ENCODE results near the gene COMMD3.

COMMD3 gene

DNA sequence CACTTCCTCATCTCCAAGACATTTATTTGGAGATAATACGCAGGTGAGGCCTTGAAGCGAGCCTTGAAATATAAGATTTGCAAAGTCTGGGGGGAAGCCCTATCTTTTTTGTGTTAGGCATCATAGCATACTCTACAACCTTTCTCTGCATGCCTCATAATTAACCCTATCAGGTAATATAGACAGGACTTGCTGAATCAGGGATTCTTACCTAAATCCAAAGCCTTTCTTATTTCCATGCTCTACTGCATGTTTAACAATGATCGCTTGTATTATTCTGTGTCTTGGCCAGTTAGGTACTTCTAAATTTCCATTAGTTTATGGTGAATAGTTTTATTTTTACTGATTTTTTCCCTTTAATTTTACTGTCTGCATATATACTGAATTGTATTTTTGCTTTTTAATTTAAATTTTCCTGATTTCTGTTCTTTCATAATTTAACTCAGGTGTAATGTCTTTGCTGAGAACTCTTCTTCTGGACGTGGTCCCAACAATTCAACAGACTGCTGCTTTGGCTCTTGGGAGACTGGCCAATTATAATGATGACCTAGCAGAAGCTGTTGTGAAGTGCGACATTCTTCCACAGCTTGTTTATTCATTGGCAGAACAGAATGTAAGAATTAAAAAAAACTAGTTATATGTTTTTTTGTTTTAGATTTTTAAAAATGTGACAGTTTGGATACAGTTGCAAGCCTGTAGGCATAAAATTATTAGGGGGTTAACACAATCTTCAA, 48.4 kb downstream of the COMMD3 start:
- H3K9me3 Mint-ChIP-seq: no peaks in the 10 kb centered on the region
- H3K27ac Mint-ChIP-seq: no peak overlapping the region
- no peaks in the 10 kb centered on the region for H3K36me3 Mint-ChIP-seq (ENCODE audit: low read depth)
- no peak overlapping the region for H3K4me3 Mint-ChIP-seq
- peaks cover 8% of the 10 kb centered on the region for H3K27me3 Mint-ChIP-seq
- peaks cover 50% of the 10 kb centered on the region for H3K4me1 Mint-ChIP-seq (ENCODE audit: low read depth)

DNA sequence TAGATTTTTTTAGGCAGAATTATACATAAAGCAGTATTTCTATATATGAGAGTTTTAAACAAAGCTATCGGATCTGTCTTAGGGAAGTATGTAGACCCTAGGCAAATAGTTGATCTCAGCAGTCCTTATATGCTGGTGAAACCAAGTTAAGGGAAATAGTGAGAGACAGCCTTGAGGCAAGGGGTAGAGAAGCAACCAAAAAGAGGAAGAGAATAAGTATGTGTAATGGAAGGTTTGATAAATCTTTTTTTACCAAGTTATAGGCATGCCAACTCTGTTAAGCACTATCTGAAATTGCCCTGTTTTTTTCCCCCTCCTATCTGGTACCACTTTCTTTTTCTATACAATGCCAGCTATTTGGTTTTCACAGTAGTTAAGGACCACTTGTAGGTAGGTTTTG, 49.0 kb downstream of the COMMD3 start:
- no peaks in the 10 kb centered on the region for H3K36me3 Mint-ChIP-seq (ENCODE audit: low read depth)
- peak overlapping the region; percentile 69 for H3K27ac Mint-ChIP-seq
- H3K27me3 Mint-ChIP-seq: peaks cover 3% of the 10 kb centered on the region
- H3K9me3 Mint-ChIP-seq: no peaks in the 10 kb centered on the region
- no peak overlapping the region for H3K4me3 Mint-ChIP-seq
- H3K4me1 Mint-ChIP-seq (ENCODE audit: low read depth): peaks cover 55% of the 10 kb centered on the region

DNA sequence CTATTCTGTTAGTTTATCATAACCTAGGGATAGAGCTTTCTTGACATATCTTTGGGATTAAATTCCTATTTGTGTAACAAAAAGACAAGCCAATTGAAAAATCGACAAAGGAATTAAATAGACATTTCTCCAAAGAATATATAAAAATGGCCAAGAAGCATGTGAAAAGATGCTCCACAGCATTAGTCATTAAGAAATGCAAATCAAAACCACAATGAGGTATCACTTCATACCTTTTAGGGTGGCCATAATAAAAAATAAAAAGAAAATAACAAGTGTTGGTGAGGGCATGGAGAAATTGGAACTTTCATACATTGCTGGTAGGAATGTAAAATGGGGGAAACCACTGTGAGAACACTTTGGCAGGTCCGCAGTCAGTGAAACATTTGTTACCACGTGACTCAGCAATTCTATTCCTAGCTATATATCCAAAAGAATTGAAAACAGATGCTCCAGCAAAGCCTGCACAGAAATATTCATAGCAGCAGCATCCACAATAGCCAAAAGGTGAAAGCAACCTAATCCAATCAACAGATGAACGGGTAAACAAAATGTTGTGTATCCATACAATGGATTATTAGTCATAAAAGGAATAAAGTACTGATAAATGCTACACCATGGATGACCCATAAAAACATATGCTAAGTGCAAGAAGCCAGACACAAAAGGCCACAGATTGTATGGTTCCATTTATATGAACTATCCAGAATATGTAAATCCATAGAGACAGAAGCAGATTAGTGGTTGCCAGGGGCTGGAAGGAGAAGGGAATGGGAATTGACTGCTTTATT, 49.7 kb downstream of the COMMD3 start:
- H3K27me3 Mint-ChIP-seq: peaks cover 3% of the 10 kb centered on the region
- no peak overlapping the region for H3K4me3 Mint-ChIP-seq
- peaks cover 57% of the 10 kb centered on the region for H3K4me1 Mint-ChIP-seq (ENCODE audit: low read depth)
- H3K36me3 Mint-ChIP-seq (ENCODE audit: low read depth): no peaks in the 10 kb centered on the region
- no peaks in the 10 kb centered on the region for H3K9me3 Mint-ChIP-seq
- peak overlapping the region; percentile 69 for H3K27ac Mint-ChIP-seq

- Mint-ChIP-seq H3K36me3 (ENCODE audit: low read depth) (no peaks in the 10 kb centered on the region), H3K9me3 (no peaks in the 10 kb centered on the region), H3K27me3 (no peaks in the 10 kb centered on the region), H3K4me1 (ENCODE audit: low read depth) (peaks cover 57% of the 10 kb centered on the region), H3K27ac (no peak overlapping the region), H3K4me3 (no peak overlapping the region)
Measured at GRCh38 chr10:22366435-22366703, 50.2 kb downstream of the COMMD3 start.

GRCh38 chr10:22366771-22367170, 50.6 kb downstream of the COMMD3 start:
- Mint-ChIP-seq H3K27ac (peak overlapping the region; percentile 80), H3K36me3 (ENCODE audit: low read depth) (no peaks in the 10 kb centered on the region), H3K4me1 (ENCODE audit: low read depth) (peaks cover 57% of the 10 kb centered on the region), H3K9me3 (no peaks in the 10 kb centered on the region), H3K4me3 (peak overlapping the region; percentile 35), H3K27me3 (no peaks in the 10 kb centered on the region)

- Mint-ChIP-seq H3K4me3 (peak overlapping the region; percentile 26), H3K9me3 (no peaks in the 10 kb centered on the region), H3K27ac (no peak overlapping the region), H3K27me3 (no peaks in the 10 kb centered on the region), H3K36me3 (ENCODE audit: low read depth) (no peaks in the 10 kb centered on the region), H3K4me1 (ENCODE audit: low read depth) (peaks cover 57% of the 10 kb centered on the region)
Measured at GRCh38 chr10:22367471-22367870, 51.3 kb downstream of the COMMD3 start.

DNA sequence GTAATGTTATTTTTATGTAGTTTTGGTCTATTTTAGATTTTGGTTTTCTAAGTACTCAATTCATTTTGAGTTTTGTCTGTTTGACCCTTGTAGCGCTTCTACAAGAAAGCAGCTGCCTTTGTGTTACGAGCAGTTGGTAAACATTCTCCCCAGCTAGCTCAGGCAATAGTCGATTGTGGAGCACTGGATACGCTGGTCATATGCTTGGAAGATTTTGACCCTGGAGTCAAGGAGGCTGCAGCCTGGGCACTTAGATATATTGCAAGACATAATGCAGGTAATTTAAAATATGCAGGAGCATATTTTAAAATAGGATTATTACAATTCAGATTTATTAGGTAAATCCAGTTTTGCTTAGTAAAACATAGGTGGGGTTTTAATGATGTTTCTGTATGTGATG, 52.2 kb downstream of the COMMD3 start:
- Mint-ChIP-seq H3K27me3 (no peaks in the 10 kb centered on the region), H3K4me3 (no peak overlapping the region), H3K27ac (no peak overlapping the region), H3K4me1 (ENCODE audit: low read depth) (peaks cover 50% of the 10 kb centered on the region), H3K9me3 (no peaks in the 10 kb centered on the region), H3K36me3 (ENCODE audit: low read depth) (no peaks in the 10 kb centered on the region)

- Mint-ChIP-seq H3K27me3 (no peaks in the 10 kb centered on the region), H3K9me3 (no peaks in the 10 kb centered on the region), H3K4me3 (no peak overlapping the region), H3K36me3 (ENCODE audit: low read depth) (no peaks in the 10 kb centered on the region), H3K4me1 (ENCODE audit: low read depth) (peaks cover 47% of the 10 kb centered on the region), H3K27ac (no peak overlapping the region)
Measured at GRCh38 chr10:22368981-22369380, 52.8 kb downstream of the COMMD3 start.

DNA sequence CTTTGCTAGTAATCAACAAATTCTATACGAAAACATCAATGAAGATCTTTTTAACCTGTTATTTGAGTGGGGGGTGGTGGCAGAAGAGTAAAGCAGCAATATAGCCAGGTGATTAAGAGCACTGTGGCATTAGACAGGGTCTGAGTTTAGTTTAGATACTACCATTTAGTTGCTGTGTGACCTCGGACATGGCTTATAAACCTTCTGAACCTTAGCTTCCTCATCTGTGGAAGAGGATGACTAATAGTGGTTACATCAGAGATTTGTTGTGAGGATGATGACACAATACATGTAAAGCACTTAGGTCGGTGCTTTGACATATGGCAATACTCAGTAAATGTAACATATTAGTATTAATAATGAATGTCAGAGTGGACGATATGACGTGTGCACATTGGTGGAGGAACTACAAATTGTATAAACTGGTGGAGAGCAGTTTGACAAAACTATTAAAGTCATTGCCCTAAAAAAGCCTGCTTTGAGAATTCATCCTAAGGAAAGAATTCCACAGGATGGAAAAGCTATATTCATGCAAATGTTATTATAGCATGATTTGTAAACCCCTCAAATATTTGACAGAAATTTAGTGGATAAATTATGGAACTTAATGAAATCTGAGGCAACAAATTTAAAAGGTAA, 53.4 kb downstream of the COMMD3 start:
- Mint-ChIP-seq H3K4me1 (ENCODE audit: low read depth) (peaks cover 47% of the 10 kb centered on the region), H3K27ac (no peak overlapping the region), H3K9me3 (no peaks in the 10 kb centered on the region), H3K4me3 (no peak overlapping the region), H3K27me3 (no peaks in the 10 kb centered on the region), H3K36me3 (ENCODE audit: low read depth) (no peaks in the 10 kb centered on the region)
